ENCODE data around the gene MMAB.

- TF ChIP-seq ZNF274 (CRISPR knock-in tag; IDR thresholded peaks at IDR 0.05) (no peak), IRF2 (CRISPR knock-in tag; IDR thresholded peaks at IDR 0.05) (no peak), ZFP36 (IDR thresholded peaks at IDR 0.05; ENCODE audit: borderline replicate concordance, low read depth, low read length, partially characterized antibody) (no peak), POLR2AphosphoS2 (IDR thresholded peaks at IDR 0.05; ENCODE audit: low read depth, low read length) (no peak), ZNF496 (CRISPR knock-in tag; IDR thresholded peaks at IDR 0.05; ENCODE audit: insufficient replicate concordance) (no peak), GABPA (IDR thresholded peaks at IDR 0.05; ENCODE audit: low read depth, low read length) (no peak), GABPA (CRISPR knock-in tag; IDR thresholded peaks at IDR 0.05; ENCODE audit: low read depth) (no peak), ZFP41 (CRISPR knock-in tag; IDR thresholded peaks at IDR 0.05; ENCODE audit: borderline replicate concordance) (no peak), PHF8 (CRISPR knock-in tag; IDR thresholded peaks at IDR 0.05) (no peak)
Observed at GRCh38 chr12:109518820-109519665, 54.3 kb downstream of the MMAB start.

All from HepG2 (cell line).